ENCODE measurements around the gene N4BP2.

The N4BP2 gene

DNA sequence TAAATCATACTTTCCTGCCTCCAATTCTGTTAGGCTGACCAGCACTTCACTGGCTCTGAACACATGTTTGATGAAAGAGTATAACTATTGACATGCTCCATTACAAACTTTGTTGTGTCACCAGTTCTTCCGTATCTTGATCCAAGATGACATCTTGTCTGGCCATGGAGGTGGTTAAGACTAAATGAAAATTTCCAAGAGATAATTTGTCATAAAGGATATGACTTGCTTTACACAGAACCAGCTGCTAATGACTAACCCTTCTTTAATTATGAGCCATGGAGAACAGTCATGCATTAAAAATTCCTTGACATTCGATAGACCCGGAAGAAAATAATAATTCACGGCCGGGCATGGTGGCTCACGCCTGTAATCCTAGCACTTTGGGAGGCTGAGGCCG lies 17.7 kb upstream of the N4BP2 start:
- no peaks in the 10 kb centered on the region for H3K36me3 ChIP-seq (ENCODE audit: control insufficient read depth in 4 of 4, insufficient read depth in 4 of 4, low read length in 3 of 4)
- 98% methylated on average over 6 of the region's 7 CpGs for WGBS (ENCODE audit: insufficient coverage)
- H3K9me3 ChIP-seq (ENCODE audit: control extremely low read depth in 1 of 5, control insufficient read depth in 4 of 5, insufficient read depth in 2 of 5, low read depth in 1 of 5, low read length in 4 of 5), result no peaks in the 10 kb centered on the region
- POLR2A ChIA-PET, result interaction anchor here (0.6 kb wide), 1 partner anchor 8 kb away, joined by 3 read pairs; no protein-coding TSS in a partner anchor
- no peaks in the 10 kb centered on the region for H3K4me1 ChIP-seq (ENCODE audit: control extremely low read depth in 1 of 4, control insufficient read depth in 4 of 4, insufficient read depth in 4 of 4, low read length in 3 of 4)
- H3K27me3 ChIP-seq (replicated peaks in 2 of 5; ENCODE audit: control insufficient read depth in 4 of 5, insufficient read depth in 5 of 5, low read length in 4 of 5), result no peaks in the 10 kb centered on the region
- no peak overlapping the region for H3K27ac ChIP-seq (ENCODE audit: insufficient read depth in 1 of 2, low read depth in 1 of 2, low read length in 2 of 2, poor library complexity in 1 of 2, severe bottlenecking in 2 of 2)
- H3K4me3 ChIP-seq (ENCODE audit: control insufficient read depth in 1 of 7, extremely low read depth in 1 of 7, insufficient read depth in 4 of 7, low read depth in 2 of 7, low read length in 6 of 7), result no peak overlapping the region
- no peak for DNase-seq
- CTCF ChIA-PET, result interaction anchor here (1.2 kb wide), 1 partner anchor 13 kb away, joined by 3 read pairs; no protein-coding TSS in a partner anchor

DNA sequence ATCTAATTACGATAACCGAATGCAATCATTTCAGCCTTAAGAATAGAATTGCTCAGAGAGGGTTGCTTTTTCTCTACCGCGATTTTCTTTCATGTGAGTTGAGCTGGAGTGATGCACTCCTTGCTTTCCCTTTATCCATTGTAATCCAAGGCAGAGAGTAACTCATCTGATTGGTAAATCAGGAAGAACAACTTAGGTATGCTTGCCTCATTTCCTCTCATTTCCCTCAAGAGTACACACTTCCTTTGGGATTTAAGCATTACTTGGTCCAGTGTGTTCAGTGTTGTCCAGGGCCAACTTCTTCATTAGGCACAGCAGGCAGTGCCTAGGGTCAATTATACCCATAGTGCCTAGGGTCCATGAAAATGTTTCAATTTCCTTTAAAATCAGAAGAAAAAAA lies 15.7 kb upstream of the N4BP2 start:
- POLR2A ChIA-PET, result no interaction called here
- 97% methylated on average over 4 of the region's 4 CpGs for WGBS (ENCODE audit: insufficient coverage)
- Histone ChIP-seq H3K36me3 (ENCODE audit: control insufficient read depth in 4 of 4, insufficient read depth in 4 of 4, low read length in 3 of 4) (no peaks in the 10 kb centered on the region), H3K27ac (ENCODE audit: insufficient read depth in 1 of 2, low read depth in 1 of 2, low read length in 2 of 2, poor library complexity in 1 of 2, severe bottlenecking in 2 of 2) (no peak overlapping the region), H3K27me3 (replicated peaks in 2 of 5; ENCODE audit: control insufficient read depth in 4 of 5, insufficient read depth in 5 of 5, low read length in 4 of 5) (no peaks in the 10 kb centered on the region), H3K9me3 (ENCODE audit: control extremely low read depth in 1 of 5, control insufficient read depth in 4 of 5, insufficient read depth in 2 of 5, low read depth in 1 of 5, low read length in 4 of 5) (no peaks in the 10 kb centered on the region), H3K4me3 (ENCODE audit: control insufficient read depth in 1 of 7, extremely low read depth in 1 of 7, insufficient read depth in 4 of 7, low read depth in 2 of 7, low read length in 6 of 7) (no peak overlapping the region), H3K4me1 (ENCODE audit: control extremely low read depth in 1 of 4, control insufficient read depth in 4 of 4, insufficient read depth in 4 of 4, low read length in 3 of 4) (no peaks in the 10 kb centered on the region)
- no peak for DNase-seq
- CTCF ChIA-PET, result no interaction called here

DNA sequence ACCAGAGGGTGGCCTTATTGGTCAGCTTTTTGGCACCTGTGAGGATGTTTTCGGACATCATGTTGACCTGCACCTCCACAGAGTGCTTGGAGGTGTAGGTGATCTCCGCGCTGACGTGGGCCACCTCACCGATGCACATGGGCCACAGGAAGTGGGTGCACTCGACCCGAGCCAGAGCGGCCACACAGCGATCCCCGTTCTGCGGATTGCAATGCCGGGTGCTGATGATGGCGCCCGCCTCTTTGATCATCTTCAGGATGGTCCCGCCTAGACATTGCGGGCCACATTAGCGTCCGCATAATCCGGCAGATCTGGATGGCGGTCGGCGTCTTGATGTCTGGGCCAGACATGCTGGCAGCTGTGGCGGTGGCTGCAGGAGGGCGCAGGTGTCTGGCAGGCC lies 12.9 kb upstream of the N4BP2 start:
- ChIA-PET CTCF (interaction anchor here (0.6 to 1.5 kb wide), 2 partner anchors 25 to 74 kb away, joined by 3 read pairs; no protein-coding TSS in a partner anchor), POLR2A (no interaction called here)
- DNase-seq, result no peak
- Histone ChIP-seq H3K36me3 (ENCODE audit: control insufficient read depth in 4 of 4, insufficient read depth in 4 of 4, low read length in 3 of 4) (no peaks in the 10 kb centered on the region), H3K27me3 (replicated peaks in 2 of 5; ENCODE audit: control insufficient read depth in 4 of 5, insufficient read depth in 5 of 5, low read length in 4 of 5) (no peaks in the 10 kb centered on the region), H3K4me3 (ENCODE audit: control insufficient read depth in 1 of 7, extremely low read depth in 1 of 7, insufficient read depth in 4 of 7, low read depth in 2 of 7, low read length in 6 of 7) (no peak overlapping the region), H3K4me1 (ENCODE audit: control extremely low read depth in 1 of 4, control insufficient read depth in 4 of 4, insufficient read depth in 4 of 4, low read length in 3 of 4) (no peaks in the 10 kb centered on the region), H3K27ac (ENCODE audit: insufficient read depth in 1 of 2, low read depth in 1 of 2, low read length in 2 of 2, poor library complexity in 1 of 2, severe bottlenecking in 2 of 2) (no peak overlapping the region), H3K9me3 (ENCODE audit: control extremely low read depth in 1 of 5, control insufficient read depth in 4 of 5, insufficient read depth in 2 of 5, low read depth in 1 of 5, low read length in 4 of 5) (no peaks in the 10 kb centered on the region)
- 96% methylated on average over 19 of the region's 24 CpGs for WGBS (ENCODE audit: insufficient coverage)

DNA sequence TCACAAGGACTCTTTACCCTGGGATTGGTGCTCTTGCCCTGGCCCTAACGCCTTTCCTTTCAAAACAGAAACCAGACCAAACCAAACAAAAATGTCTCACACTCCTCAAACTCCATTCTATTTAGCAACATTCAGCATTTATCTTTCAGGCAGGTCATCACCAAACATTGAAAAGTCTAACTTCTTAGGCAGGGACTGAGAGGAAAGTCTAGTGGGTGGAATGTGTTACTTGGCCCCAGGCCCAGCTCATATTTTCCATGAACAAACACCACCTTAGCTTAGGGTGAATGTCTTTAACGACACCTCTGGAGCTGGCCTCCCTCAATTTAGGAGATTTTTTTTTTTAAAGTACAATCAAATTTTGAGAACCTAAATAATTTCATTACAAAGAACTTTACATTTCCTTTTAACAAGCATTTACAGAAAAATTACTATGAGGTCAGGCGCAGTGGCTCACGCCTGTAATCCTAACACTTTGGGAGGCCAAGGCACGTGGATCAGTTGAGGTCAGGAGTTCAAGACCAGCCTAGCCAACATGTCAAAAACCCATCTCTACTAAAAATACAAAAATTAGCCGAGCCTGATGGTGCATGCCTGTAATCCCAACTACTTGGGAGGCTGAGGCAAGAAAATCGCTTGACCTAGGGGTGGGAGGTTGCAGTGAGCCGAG lies 10.2 kb upstream of the N4BP2 start:
- Histone ChIP-seq H3K9me3 (ENCODE audit: control extremely low read depth in 1 of 5, control insufficient read depth in 4 of 5, insufficient read depth in 2 of 5, low read depth in 1 of 5, low read length in 4 of 5) (no peaks in the 10 kb centered on the region), H3K27me3 (replicated peaks in 2 of 5; ENCODE audit: control insufficient read depth in 4 of 5, insufficient read depth in 5 of 5, low read length in 4 of 5) (no peaks in the 10 kb centered on the region), H3K27ac (ENCODE audit: insufficient read depth in 1 of 2, low read depth in 1 of 2, low read length in 2 of 2, poor library complexity in 1 of 2, severe bottlenecking in 2 of 2) (no peak overlapping the region), H3K4me1 (ENCODE audit: control extremely low read depth in 1 of 4, control insufficient read depth in 4 of 4, insufficient read depth in 4 of 4, low read length in 3 of 4) (no peaks in the 10 kb centered on the region), H3K36me3 (ENCODE audit: control insufficient read depth in 4 of 4, insufficient read depth in 4 of 4, low read length in 3 of 4) (no peaks in the 10 kb centered on the region), H3K4me3 (ENCODE audit: control insufficient read depth in 1 of 7, extremely low read depth in 1 of 7, insufficient read depth in 4 of 7, low read depth in 2 of 7, low read length in 6 of 7) (no peak overlapping the region)
- 100% methylated on average over 3 of the region's 8 CpGs for WGBS (ENCODE audit: insufficient coverage)
- POLR2A ChIA-PET, result no interaction called here
- no peak for DNase-seq
- CTCF ChIA-PET, result interaction anchor here (0.7 to 2.2 kb wide), 4 partner anchors 9 to 351 kb away, joined by 3 to 5 read pairs (median 3); no protein-coding TSS in a partner anchor

DNA sequence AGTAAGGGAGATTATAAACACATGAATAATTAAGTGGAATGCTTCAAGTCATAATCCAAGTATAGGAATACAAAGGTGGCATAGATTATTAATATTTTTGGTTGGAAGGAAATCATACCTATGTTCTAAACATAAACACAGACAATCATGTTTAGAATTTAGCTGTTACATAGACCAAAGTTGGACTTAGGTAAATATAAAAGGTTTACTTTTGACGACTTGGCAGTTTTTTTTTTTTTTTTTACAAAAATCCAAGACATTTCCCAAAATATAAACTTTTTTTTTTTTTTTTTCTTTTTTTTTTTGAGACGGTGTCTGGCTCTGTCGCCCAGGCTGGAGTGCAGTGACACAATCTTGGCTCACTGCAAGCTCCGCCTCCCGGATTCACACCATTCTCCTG lies 3.5 kb upstream of the N4BP2 start:
- no peaks in the 10 kb centered on the region for H3K27me3 ChIP-seq (replicated peaks in 2 of 5; ENCODE audit: control insufficient read depth in 4 of 5, insufficient read depth in 5 of 5, low read length in 4 of 5)
- no peaks in the 10 kb centered on the region for H3K36me3 ChIP-seq (ENCODE audit: control insufficient read depth in 4 of 4, insufficient read depth in 4 of 4, low read length in 3 of 4)
- no peak overlapping the region for H3K4me3 ChIP-seq (ENCODE audit: control insufficient read depth in 1 of 7, extremely low read depth in 1 of 7, insufficient read depth in 4 of 7, low read depth in 2 of 7, low read length in 6 of 7)
- ChIA-PET CTCF (no interaction called here), POLR2A (no interaction called here)
- DNase-seq, result no peak
- H3K4me1 ChIP-seq (ENCODE audit: control extremely low read depth in 1 of 4, control insufficient read depth in 4 of 4, insufficient read depth in 4 of 4, low read length in 3 of 4), result peaks cover 7 to 34% (median 21%) of the 10 kb centered on the region in 4 experiments
- H3K9me3 ChIP-seq (ENCODE audit: control extremely low read depth in 1 of 5, control insufficient read depth in 4 of 5, insufficient read depth in 2 of 5, low read depth in 1 of 5, low read length in 4 of 5), result no peaks in the 10 kb centered on the region
- WGBS (ENCODE audit: insufficient coverage), result no CpG with 5 or more reads among the region's 5 CpGs
- no peak overlapping the region for H3K27ac ChIP-seq (ENCODE audit: insufficient read depth in 1 of 2, low read depth in 1 of 2, low read length in 2 of 2, poor library complexity in 1 of 2, severe bottlenecking in 2 of 2)

DNA sequence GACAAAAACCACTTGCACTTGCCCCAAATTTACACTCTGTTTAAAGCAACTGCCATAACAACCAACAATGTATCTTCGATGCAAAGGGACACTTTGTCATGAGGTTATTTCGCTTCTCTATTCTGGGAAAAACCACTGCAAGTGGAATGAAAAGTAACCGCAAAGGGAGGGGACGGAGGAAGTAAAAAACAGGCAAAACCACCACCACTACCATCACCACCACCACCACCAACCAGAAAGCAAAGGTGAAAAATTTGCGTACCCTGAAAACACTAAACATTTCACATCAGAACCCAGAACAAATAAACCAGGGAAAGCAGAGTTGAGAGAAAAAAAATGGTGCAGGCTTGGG lies 1.2 kb upstream of the N4BP2 start:
- Histone ChIP-seq H3K4me3 (ENCODE audit: control insufficient read depth in 1 of 7, extremely low read depth in 1 of 7, insufficient read depth in 4 of 7, low read depth in 2 of 7, low read length in 6 of 7) (peak overlapping the region; percentile 76 to 97 (median 84)), H3K4me1 (ENCODE audit: control extremely low read depth in 1 of 4, control insufficient read depth in 4 of 4, insufficient read depth in 4 of 4, low read length in 3 of 4) (peaks cover 15 to 50% (median 31%) of the 10 kb centered on the region in 4 experiments), H3K36me3 (ENCODE audit: control insufficient read depth in 4 of 4, insufficient read depth in 4 of 4, low read length in 3 of 4) (peaks cover 0 to 7% (median 2%) of the 10 kb centered on the region in 4 experiments), H3K27me3 (replicated peaks in 2 of 5; ENCODE audit: control insufficient read depth in 4 of 5, insufficient read depth in 5 of 5, low read length in 4 of 5) (no peaks in the 10 kb centered on the region), H3K9me3 (ENCODE audit: control extremely low read depth in 1 of 5, control insufficient read depth in 4 of 5, insufficient read depth in 2 of 5, low read depth in 1 of 5, low read length in 4 of 5) (no peaks in the 10 kb centered on the region), H3K27ac (ENCODE audit: insufficient read depth in 1 of 2, low read depth in 1 of 2, low read length in 2 of 2, poor library complexity in 1 of 2, severe bottlenecking in 2 of 2) (peak overlapping the region; percentile 90 to 97)
- CTCF ChIA-PET, result interaction anchor here (0.7 to 1.9 kb wide), 6 partner anchors 9 to 664 kb away, joined by 3 to 8 read pairs (median 4); no protein-coding TSS in a partner anchor
- POLR2A ChIA-PET, result interaction anchor here (0.6 to 2.3 kb wide), 7 partner anchors 20 to 734 kb away, joined by 3 to 10 read pairs (median 4); partner anchors contain the start of gene LIAS
- no peak for DNase-seq
- no CpG with 5 or more reads among the region's 5 CpGs for WGBS (ENCODE audit: insufficient coverage)
